Right cardiac atrium (tissue), 5 donors: ENCODE results near the gene PARVG. TPM values are rescaled to one million over a fixed set of nuclear protein-coding genes. Genes with fewer than 3 reads are reported as not detected.

Source experiments
- ATAC-seq, 2 donors: fragments of 200-7000 bp; cut with Tn5 transposase; one replicate each; pipeline versions ENCODE4 v1.8.0 to v1.9.1; 2020; ENCODE audit warnings: moderate library complexity in 2 of 2, mild to moderate bottlenecking in 1 of 2
- DNase-seq, 3 donors: peaks; one replicate each; pipeline ENCODE4 v3.0.0-alpha.2; 2020
- H3K27ac ChIP-seq: one replicate; pipeline ENCODE4 v1.5.1; 2013; ENCODE audit warnings: mild to moderate bottlenecking, low read length, control low read depth, moderate library complexity
- H3K27me3 ChIP-seq: one replicate; pipeline ENCODE4 v1.6.1; 2013; ENCODE audit not compliant: control insufficient read depth, insufficient read depth
- H3K4me1 ChIP-seq: one replicate; pipeline ENCODE4 v1.6.1; 2013; ENCODE audit warnings: low read length; ENCODE audit not compliant: control insufficient read depth, insufficient read depth
- H3K4me3 ChIP-seq: one replicate; pipeline ENCODE4 v1.5.1; 2013; ENCODE audit warnings: low read length, control low read depth
- H3K9me3 ChIP-seq: one replicate; pipeline ENCODE4 v1.6.1; 2013; ENCODE audit warnings: low read length; ENCODE audit not compliant: control insufficient read depth
- WGBS: extraction: QIAGEN DNeasy Blood & Tissue Kit; methylation state at CpG from one replicate; pipeline ENCODE4 v1.1.7; 2013; 5-methylcytosine and 5-hydroxymethylcytosine counted together
- intact Hi-C, 4 donors: fragments of 100-400 bp; cut with DNase I; formaldehyde crosslinking; loops; one replicate each; pipeline versions ENCODE4 v1.11.0 to v1.14.0; 2022 to 2023
- polyA plus RNA-seq: library from polyadenylated mRNA; stranded (reverse); fragments of 200-250 nt; gene quantifications from one replicate; pipeline ENCODE4 v1.2.3, GENCODE V29; 2013
- total RNA-seq, 4 donors: library from RNA; stranded (reverse); fragmentation: NEBNext Ultra II Directional; extraction: Animal tissue kit (Norgen Biotek cat#: 25700); gene quantifications; one replicate each; pipeline ENCODE4 v1.2.1, GENCODE V29; 2021
- donor health status: healthy with polysubstance abuse.
- donor health status: DM: no; HTN: yes; CAD: no.
- donor health status: DM: no; HTN: no; CAD: no.
- donor health status: DM: no; HTN: yes; CAD: no; lungs with severe emphysema.
- donor health status: DM: yes; HTN: yes; CAD: no.

PARVG gene
- total and polyA plus RNA-seq, 5 donors, result 3.1 to 6.4 (median 5.3) TPM

- H3K27ac ChIP-seq, result no peak overlapping the region
- H3K4me3 ChIP-seq, result no peak overlapping the region
- ATAC-seq (no peak), DNase-seq (no peak)
- no peaks in the 10 kb centered on the region for H3K4me1 ChIP-seq
- no peaks in the 10 kb centered on the region for H3K9me3 ChIP-seq
- intact Hi-C loops, result no loop called here
- H3K27me3 ChIP-seq, result no peaks in the 10 kb centered on the region
- WGBS, result 89% methylated on average over 16 of the region's 16 CpGs
Observed at GRCh38 chr22:44207173-44207980, 26.7 kb downstream of the PARVG start.

GRCh38 chr22:44207981-44208317, 27.2 kb downstream of the PARVG start:
- no peak for DNase-seq
- H3K27me3 ChIP-seq, result no peaks in the 10 kb centered on the region
- H3K9me3 ChIP-seq, result no peaks in the 10 kb centered on the region
- 80% methylated on average over 4 of the region's 4 CpGs for WGBS
- no peaks in the 10 kb centered on the region for H3K4me1 ChIP-seq
- H3K27ac ChIP-seq, result no peak overlapping the region
- intact Hi-C loops, result no loop called here
- no peak for ATAC-seq
- no peak overlapping the region for H3K4me3 ChIP-seq

- Histone ChIP-seq H3K27ac (no peak overlapping the region), H3K27me3 (no peaks in the 10 kb centered on the region), H3K4me3 (no peak overlapping the region), H3K9me3 (no peaks in the 10 kb centered on the region), H3K4me1 (no peaks in the 10 kb centered on the region)
- intact Hi-C loops, result no loop called here
- 87% methylated on average over 3 of the region's 3 CpGs for WGBS
- DNase-seq (no peak), ATAC-seq (no peak)
Observed at GRCh38 chr22:44209343-44209742, 28.6 kb downstream of the PARVG start.

- intact Hi-C loops, result no loop called here
- Histone ChIP-seq H3K4me1 (no peaks in the 10 kb centered on the region), H3K9me3 (peaks cover 2% of the 10 kb centered on the region), H3K4me3 (no peak overlapping the region), H3K27ac (no peak overlapping the region), H3K27me3 (no peaks in the 10 kb centered on the region)
- ATAC-seq (no peak), DNase-seq (no peak)
- 82% methylated on average over 4 of the region's 4 CpGs for WGBS
Observed at GRCh38 chr22:44210722-44211121, 30.0 kb downstream of the PARVG start.

GRCh38 chr22:44211256-44211945, 30.7 kb downstream of the PARVG start:
- H3K27ac ChIP-seq, result no peak overlapping the region
- 61% methylated on average over 6 of the region's 6 CpGs for WGBS

GRCh38 chr22:44211946-44212930, 31.5 kb downstream of the PARVG start:
- H3K4me3 ChIP-seq, result no peak overlapping the region
- intact Hi-C loops, result no loop called here
- 24% methylated on average over 12 of the region's 12 CpGs for WGBS
- H3K27ac ChIP-seq, result no peak overlapping the region
- peaks cover 2% of the 10 kb centered on the region for H3K9me3 ChIP-seq
- ATAC-seq (peak; percentile 25 to 38), DNase-seq (no peak)
- no peaks in the 10 kb centered on the region for H3K27me3 ChIP-seq
- H3K4me1 ChIP-seq, result no peaks in the 10 kb centered on the region

More at GRCh38 chr22:44211256-44211945, 30.7 kb downstream of the PARVG start:
- Histone ChIP-seq H3K9me3 (peaks cover 2% of the 10 kb centered on the region), H3K27me3 (no peaks in the 10 kb centered on the region), H3K4me3 (no peak overlapping the region), H3K4me1 (no peaks in the 10 kb centered on the region)
- ATAC-seq (no peak), DNase-seq (no peak)
- intact Hi-C loops, result no loop called here

GRCh38 chr22:44212936-44213335, 32.2 kb downstream of the PARVG start:
- no peaks in the 10 kb centered on the region for H3K27me3 ChIP-seq
- intact Hi-C loops, result no loop called here
- H3K27ac ChIP-seq, result no peak overlapping the region
- no peak for DNase-seq
- ATAC-seq, result no peak
- peaks cover 2% of the 10 kb centered on the region for H3K9me3 ChIP-seq
- no peak overlapping the region for H3K4me3 ChIP-seq
- no peaks in the 10 kb centered on the region for H3K4me1 ChIP-seq
- WGBS, result 93% methylated on average over 1 of the region's 1 CpG

- H3K27me3 ChIP-seq, result no peaks in the 10 kb centered on the region
- DNase-seq (no peak), ATAC-seq (no peak)
- H3K27ac ChIP-seq, result no peak overlapping the region
- 90% methylated on average over 3 of the region's 3 CpGs for WGBS
- H3K4me3 ChIP-seq, result no peak overlapping the region
- intact Hi-C loops, result no loop called here
- no peaks in the 10 kb centered on the region for H3K4me1 ChIP-seq
- peaks cover 2% of the 10 kb centered on the region for H3K9me3 ChIP-seq
Observed at GRCh38 chr22:44213489-44214043, 32.8 kb downstream of the PARVG start.

GRCh38 chr22:44214187-44214586, 33.5 kb downstream of the PARVG start:
- H3K4me1 ChIP-seq, result no peaks in the 10 kb centered on the region
- no peaks in the 10 kb centered on the region for H3K27me3 ChIP-seq
- intact Hi-C loops, result no loop called here
- ATAC-seq (no peak), DNase-seq (no peak)
- H3K27ac ChIP-seq, result no peak overlapping the region
- no peak overlapping the region for H3K4me3 ChIP-seq
- H3K9me3 ChIP-seq, result peaks cover 2% of the 10 kb centered on the region
- 93% methylated on average over 3 of the region's 3 CpGs for WGBS

- no peaks in the 10 kb centered on the region for H3K27me3 ChIP-seq
- H3K4me1 ChIP-seq, result no peaks in the 10 kb centered on the region
- H3K9me3 ChIP-seq, result peaks cover 2% of the 10 kb centered on the region
- no peak overlapping the region for H3K27ac ChIP-seq
- DNase-seq (no peak), ATAC-seq (no peak)
- H3K4me3 ChIP-seq, result no peak overlapping the region
- intact Hi-C loops, result no loop called here
- 82% methylated on average over 6 of the region's 6 CpGs for WGBS
Observed at GRCh38 chr22:44214764-44215163, 34.0 kb downstream of the PARVG start.
